HepG2 (cell line): ENCODE data around the gene PDGFA. TPM values are rescaled to one million over a fixed set of nuclear protein-coding genes. Genes with fewer than 3 reads are reported as not detected.
A peak's percentile ranks its signal among the peaks of the same experiment; 100 is the strongest.

ENCODE experiments used
- CBX1 ChIP-seq: IDR thresholded peaks from one replicate; pipeline ENCODE4 v1.6.1; 2016; ENCODE audit warnings: antibody characterized with exemption, low read depth
- ETV6 ChIP-seq: sonication (generic); formaldehyde crosslinking; conservative IDR thresholded peaks from 2 replicates; pipeline ENCODE4 v1.4.0; 2020; ENCODE audit warnings: missing genetic modification reagents
- FOXA3 ChIP-seq: IDR thresholded peaks from 2 replicates; pipeline ENCODE4 v1.6.1; 2016; ENCODE audit warnings: missing genetic modification reagents, missing compliant biosample characterization
- HIC2 ChIP-seq: sonication (generic); formaldehyde crosslinking; IDR thresholded peaks from 2 replicates; pipeline ENCODE4 v1.9.0; 2022; ENCODE audit warnings: low read depth, missing genetic modification reagents
- LBX2 ChIP-seq: sonication (generic); formaldehyde crosslinking; IDR thresholded peaks from 2 replicates; pipeline ENCODE4 v1.5.0; 2020; ENCODE audit warnings: missing genetic modification reagents, mild to moderate bottlenecking, borderline replicate concordance
- MLLT10 ChIP-seq: sonication (generic); formaldehyde crosslinking; IDR thresholded peaks from 2 replicates; pipeline ENCODE4 v1.4.0; 2020; ENCODE audit warnings: missing genetic modification reagents
- NFE2L2 ChIP-seq: fragments of 150-350 bp; IDR thresholded peaks from 2 replicates; pipeline ENCODE4 v1.6.1; 2014; ENCODE audit warnings: low read length
- PHF8 ChIP-seq: sonication (generic); formaldehyde crosslinking; IDR thresholded peaks from 2 replicates; pipeline ENCODE4 v1.5.0; 2020; ENCODE audit warnings: missing genetic modification reagents
- PRMT3 ChIP-seq: sonication (generic); formaldehyde crosslinking; IDR thresholded peaks from 2 replicates; pipeline ENCODE4 v1.8.1; 2022; ENCODE audit warnings: low read depth, mild to moderate bottlenecking, moderate library complexity, missing genetic modification reagents, borderline replicate concordance
- RAD51 ChIP-seq: fragments of 450-650 bp; IDR thresholded peaks from 2 replicates; pipeline ENCODE4 v1.6.1; 2016; ENCODE audit warnings: borderline replicate concordance
- REST ChIP-seq, 2 experiments: IDR thresholded peaks; 2 replicates each; pipeline ENCODE4 v1.6.1; 2011 to 2012; ENCODE audit warnings: low read length in 2 of 2, borderline replicate concordance in 1 of 2, low read depth in 1 of 2, mild to moderate bottlenecking in 1 of 2, moderate library complexity in 1 of 2
- REXO4 ChIP-seq: sonication (generic); formaldehyde crosslinking; IDR thresholded peaks from 2 replicates; pipeline ENCODE4 v1.8.0; 2022; ENCODE audit warnings: missing genetic modification reagents, mild to moderate bottlenecking, borderline replicate concordance
- RFX1 ChIP-seq: fragments of 450-650 bp; IDR thresholded peaks from 2 replicates; pipeline ENCODE4 v1.6.1; 2017
- SNAPC2 ChIP-seq: sonication (generic); formaldehyde crosslinking; IDR thresholded peaks from 2 replicates; pipeline ENCODE4 v1.8.1; 2022; ENCODE audit warnings: mild to moderate bottlenecking, missing genetic modification reagents
- SOX6 ChIP-seq, 2 experiments: fragments of 450-650 bp in 1 of 2; sonication (generic) in 1 of 2; formaldehyde crosslinking in 1 of 2; IDR thresholded peaks; 2 replicates each; pipeline versions ENCODE4 v1.4.0 to v1.6.1; 2017 to 2020; ENCODE audit warnings: antibody characterized with exemption in 1 of 2, mild to moderate bottlenecking in 1 of 2, missing genetic modification reagents in 1 of 2
- ZFP37 ChIP-seq: sonication (generic); formaldehyde crosslinking; IDR thresholded peaks from 2 replicates; pipeline ENCODE4 v1.4.0; 2020; ENCODE audit warnings: missing genetic modification reagents, borderline replicate concordance
- ZMYM4 ChIP-seq: sonication (generic); formaldehyde crosslinking; IDR thresholded peaks from 2 replicates; pipeline ENCODE4 v1.8.1; 2023; ENCODE audit warnings: mild to moderate bottlenecking, missing genetic modification reagents
- ZNF614 ChIP-seq: IDR thresholded peaks from 2 replicates; pipeline ENCODE4 v1.6.1; 2018; ENCODE audit warnings: missing biosample characterization, missing genetic modification reagents, inconsistent platforms, borderline replicate concordance
- ZNF761 ChIP-seq: sonication (generic); formaldehyde crosslinking; conservative IDR thresholded peaks from 2 replicates; pipeline ENCODE4 v1.4.0; 2020; ENCODE audit warnings: mild to moderate bottlenecking, missing genetic modification reagents
- ZNF781 ChIP-seq: sonication (generic); formaldehyde crosslinking; IDR thresholded peaks from 2 replicates; pipeline ENCODE4 v1.5.1; 2020; ENCODE audit warnings: borderline replicate concordance, mild to moderate bottlenecking, missing genetic modification reagents; ENCODE audit errors: not compliant biosample characterization
- ZNF800 ChIP-seq: sonication (generic); formaldehyde crosslinking; IDR thresholded peaks from 2 replicates; pipeline ENCODE4 v1.4.0; 2020; ENCODE audit warnings: missing genetic modification reagents
- ZNF891 ChIP-seq: sonication (generic); formaldehyde crosslinking; IDR thresholded peaks from 2 replicates; pipeline ENCODE4 v1.5.0; 2020; ENCODE audit warnings: mild to moderate bottlenecking, missing genetic modification reagents
- polyA plus RNA-seq, 8 experiments: library from polyadenylated mRNA; depleted of rRNA in 3 of 8; stranded (reverse) in 7 of 8; unstranded in 1 of 8; fragments of >200 nt; fragmentation: Illumina TruSeq in 4 of 8; extraction: Trizol in 4 of 8; gene quantifications; 2 replicates each; pipeline versions ENCODE4 v1.2.1 to v1.2.3, GENCODE V29; 2011 to 2016; ENCODE audit warnings: low read depth in 4 of 8, missing spikeins in 1 of 8, mixed read lengths in 1 of 8; ENCODE audit not compliant: insufficient read depth in 1 of 8
- total RNA-seq, 5 experiments: library from RNA; depleted of rRNA; stranded (reverse); fragments of >200 nt; fragmentation: Illumina TruSeq; extraction: Trizol; gene quantifications; 2 replicates each; pipeline ENCODE4 v1.2.3, GENCODE V29; 2016; ENCODE audit warnings: low read depth in 1 of 5

PDGFA gene
- total and polyA plus RNA-seq, 2 of the 13 experiments (the other 11 are each of a cell fraction or from before 2014, with no cell fraction given), result 1.5 to 3.4 TPM

- no peak for TF ChIP-seq REST (IDR thresholded peaks at IDR 0.05; ENCODE audit: borderline replicate concordance in 1 of 2, low read depth in 1 of 2, low read length in 2 of 2)
- TF ChIP-seq ZNF781 (CRISPR knock-in tag), result no peak
- no peak for TF ChIP-seq SOX6 (IDR thresholded peaks at IDR 0.05)
- peak; percentile 42 for TF ChIP-seq SOX6 (CRISPR knock-in tag; IDR thresholded peaks at IDR 0.05)
- TF ChIP-seq RAD51, result no peak
- TF ChIP-seq NFE2L2, result no peak
- no peak for TF ChIP-seq ETV6 (CRISPR knock-in tag)
- peak; percentile 26; the same call in 1 of the 2 replicates for TF ChIP-seq ZFP37 (CRISPR knock-in tag)
- TF ChIP-seq MLLT10, result no peak
- no peak for TF ChIP-seq ZNF891 (CRISPR knock-in tag)
- TF ChIP-seq ZMYM4 (CRISPR knock-in tag), result no peak
- TF ChIP-seq RFX1, result no peak
- TF ChIP-seq FOXA3 (CRISPR knock-in tag), result 0 out of 2 replicates have a peak, but pooled peaks have one; percentile 15
- 0 out of 2 replicates have a peak, but pooled peaks have one; percentile 37 for TF ChIP-seq ZNF800
- no peak for TF ChIP-seq REXO4
- no peak for TF ChIP-seq PRMT3 (CRISPR knock-in tag)
- TF ChIP-seq ZNF761 (CRISPR knock-in tag), result no peak
- no peak for TF ChIP-seq ZNF614 (CRISPR knock-in tag)
- TF ChIP-seq SNAPC2 (CRISPR knock-in tag), result no peak
- no peak; the same call in 1 of the 2 replicates for TF ChIP-seq HIC2 (CRISPR knock-in tag)
- peak; percentile 31 for TF ChIP-seq CBX1
- TF ChIP-seq PHF8 (CRISPR knock-in tag), result 0 out of 2 replicates have a peak, but pooled peaks have one; percentile 7
- no peak for TF ChIP-seq LBX2 (CRISPR knock-in tag)
Observed at GRCh38 chr7:537911-538634, 18.4 kb upstream of the PDGFA start (continued).
